Neural progenitor cell (in vitro differentiated cells): ENCODE data around the gene CFAP161.

Source experiments
- CTCF ChIP-seq: fragments of 200-600 bp; sonication (generic); IDR thresholded peaks from 2 replicates; pipeline ENCODE4 v1.5.1; 2017; ENCODE audit warnings: antibody characterized with exemption, mild to moderate bottlenecking
- EZH2 ChIP-seq: fragments of 200-600 bp; sonication (generic); IDR thresholded peaks from 2 replicates; pipeline ENCODE4 v1.6.1; 2017; ENCODE audit warnings: antibody characterized with exemption, mild to moderate bottlenecking, moderate library complexity
- EZH2phosphoT487 ChIP-seq: fragments of 200-600 bp; sonication (generic); IDR thresholded peaks from 2 replicates; pipeline ENCODE4 v1.6.1; 2017; ENCODE audit warnings: antibody characterized with exemption

- no peak for TF ChIP-seq CTCF
- no peak for TF ChIP-seq EZH2
- no peak for TF ChIP-seq EZH2phosphoT487
Measured at GRCh38 chr15:81091889-81092558, 42.0 kb upstream of the CFAP161 start.
